H1 (cell line): ENCODE data around the gene MBTPS2.

ENCODE experiments used
- CTBP2 ChIP-seq: IDR thresholded peaks from 2 replicates; pipeline ENCODE4 v1.7.0; 2011; ENCODE audit warnings: borderline replicate concordance, mild to moderate bottlenecking, moderate library complexity, mixed read lengths, low read length; ENCODE audit not compliant: insufficient read depth, insufficient read length
- EP300 ChIP-seq, 2 experiments: IDR thresholded peaks; 1 replicate in 1 of 2; 2 replicates in 1 of 2; pipeline ENCODE4 v1.6.1; 2011 to 2012; ENCODE audit warnings: low read depth in 2 of 2, low read length in 2 of 2, mild to moderate bottlenecking in 2 of 2, borderline replicate concordance in 1 of 2, inconsistent platforms in 1 of 2, moderate library complexity in 1 of 2
- EZH2 ChIP-seq: fragments of 200-600 bp; sonication (generic); IDR thresholded peaks from 2 replicates; pipeline ENCODE4 v1.7.1; 2012; ENCODE audit warnings: low read depth, mild to moderate bottlenecking, moderate library complexity, low read length, inconsistent platforms; ENCODE audit not compliant: severe bottlenecking
- NRF1 ChIP-seq: IDR thresholded peaks from 2 replicates; pipeline ENCODE4 v1.6.1; 2011; ENCODE audit warnings: mild to moderate bottlenecking, low read depth, low read length, improper control_type of control experiment
- RAD21 ChIP-seq, 2 experiments: IDR thresholded peaks in 1 of 2; conservative IDR thresholded peaks in 1 of 2; 2 replicates each; pipeline ENCODE4 v1.6.1; 2011; ENCODE audit warnings: low read depth in 2 of 2, low read length in 2 of 2, improper control_type of control experiment in 1 of 2, inconsistent platforms in 1 of 2, mild to moderate bottlenecking in 1 of 2, moderate library complexity in 1 of 2
- SAP30 ChIP-seq: fragments of 300-600 bp; sonication (generic); IDR thresholded peaks from 2 replicates; pipeline ENCODE4 v1.7.1; 2012; ENCODE audit warnings: low read length, moderate library complexity, mild to moderate bottlenecking, inconsistent platforms; ENCODE audit not compliant: insufficient read depth, insufficient replicate concordance
- SP1 ChIP-seq: IDR thresholded peaks from 2 replicates; pipeline ENCODE4 v1.6.1; 2011; ENCODE audit warnings: low read depth, low read length
- TF ChIP-seq, protein P1 (sequence below), 3 experiments: IDR thresholded peaks; 1 replicate in 2 of 3; 2 replicates in 1 of 3; pipeline versions ENCODE4 v1.5.1 to v1.6.1; 2011; ENCODE audit warnings: low read length in 3 of 3, mild to moderate bottlenecking in 3 of 3, inconsistent platforms in 2 of 3, low read depth in 1 of 3, moderate library complexity in 1 of 3; ENCODE audit not compliant: insufficient read depth in 1 of 3; ENCODE audit errors: control extremely low read depth in 1 of 3
- TF ChIP-seq, protein P2 (sequence below): IDR thresholded peaks from 2 replicates; pipeline ENCODE4 v1.6.1; 2012; ENCODE audit warnings: inconsistent platforms
- TF ChIP-seq, protein P3 (sequence below): IDR thresholded peaks from 2 replicates; pipeline ENCODE4 v1.6.1; 2011; ENCODE audit warnings: low read length, improper control_type of control experiment

DNA sequence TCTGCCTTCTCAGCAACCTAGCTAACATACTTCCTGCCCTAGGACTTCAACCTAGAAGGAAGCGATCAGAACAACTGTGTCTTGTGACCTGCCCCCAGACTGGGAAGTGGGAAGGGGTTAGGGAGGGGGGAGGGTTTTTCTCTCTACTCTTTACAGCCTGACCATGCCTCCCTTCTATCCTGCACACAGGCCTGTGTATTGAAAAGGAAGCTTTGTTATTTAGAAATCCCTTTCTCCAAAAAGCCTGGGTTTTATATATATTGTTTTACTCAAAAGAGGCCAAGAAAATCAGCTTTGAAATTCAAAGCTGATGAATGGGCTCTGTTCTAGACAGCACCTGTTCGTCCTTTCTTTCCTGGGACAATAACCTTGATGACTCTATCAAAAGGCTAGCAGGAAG, 65.9 kb downstream of the MBTPS2 start:
- TF ChIP-seq, protein P1, sequence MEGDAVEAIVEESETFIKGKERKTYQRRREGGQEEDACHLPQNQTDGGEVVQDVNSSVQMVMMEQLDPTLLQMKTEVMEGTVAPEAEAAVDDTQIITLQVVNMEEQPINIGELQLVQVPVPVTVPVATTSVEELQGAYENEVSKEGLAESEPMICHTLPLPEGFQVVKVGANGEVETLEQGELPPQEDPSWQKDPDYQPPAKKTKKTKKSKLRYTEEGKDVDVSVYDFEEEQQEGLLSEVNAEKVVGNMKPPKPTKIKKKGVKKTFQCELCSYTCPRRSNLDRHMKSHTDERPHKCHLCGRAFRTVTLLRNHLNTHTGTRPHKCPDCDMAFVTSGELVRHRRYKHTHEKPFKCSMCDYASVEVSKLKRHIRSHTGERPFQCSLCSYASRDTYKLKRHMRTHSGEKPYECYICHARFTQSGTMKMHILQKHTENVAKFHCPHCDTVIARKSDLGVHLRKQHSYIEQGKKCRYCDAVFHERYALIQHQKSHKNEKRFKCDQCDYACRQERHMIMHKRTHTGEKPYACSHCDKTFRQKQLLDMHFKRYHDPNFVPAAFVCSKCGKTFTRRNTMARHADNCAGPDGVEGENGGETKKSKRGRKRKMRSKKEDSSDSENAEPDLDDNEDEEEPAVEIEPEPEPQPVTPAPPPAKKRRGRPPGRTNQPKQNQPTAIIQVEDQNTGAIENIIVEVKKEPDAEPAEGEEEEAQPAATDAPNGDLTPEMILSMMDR (IDR thresholded peaks at IDR 0.05; ENCODE audit: control extremely low read depth in 1 of 3, insufficient read depth in 1 of 3, low read depth in 1 of 3, low read length in 3 of 3): no peak
- TF ChIP-seq EP300 (IDR thresholded peaks at IDR 0.05; ENCODE audit: borderline replicate concordance in 1 of 2, low read depth in 2 of 2, low read length in 2 of 2) (no peak), NRF1 (no peak), CTBP2 (no peak), SP1 (no peak), RAD21 (IDR thresholded peaks at IDR 0.05 in 1 of 2, conservative IDR thresholded peaks at IDR 0.05 in 1 of 2; ENCODE audit: low read depth in 2 of 2, low read length in 2 of 2) (no peak), EZH2 (no peak), SAP30 (no peak)
- TF ChIP-seq, protein P2, sequence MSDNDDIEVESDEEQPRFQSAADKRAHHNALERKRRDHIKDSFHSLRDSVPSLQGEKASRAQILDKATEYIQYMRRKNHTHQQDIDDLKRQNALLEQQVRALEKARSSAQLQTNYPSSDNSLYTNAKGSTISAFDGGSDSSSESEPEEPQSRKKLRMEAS: no peak
- TF ChIP-seq, protein P3, sequence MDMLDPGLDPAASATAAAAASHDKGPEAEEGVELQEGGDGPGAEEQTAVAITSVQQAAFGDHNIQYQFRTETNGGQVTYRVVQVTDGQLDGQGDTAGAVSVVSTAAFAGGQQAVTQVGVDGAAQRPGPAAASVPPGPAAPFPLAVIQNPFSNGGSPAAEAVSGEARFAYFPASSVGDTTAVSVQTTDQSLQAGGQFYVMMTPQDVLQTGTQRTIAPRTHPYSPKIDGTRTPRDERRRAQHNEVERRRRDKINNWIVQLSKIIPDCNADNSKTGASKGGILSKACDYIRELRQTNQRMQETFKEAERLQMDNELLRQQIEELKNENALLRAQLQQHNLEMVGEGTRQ: no peak
